Measurements from ENCODE around the gene IKZF1.

DNA sequence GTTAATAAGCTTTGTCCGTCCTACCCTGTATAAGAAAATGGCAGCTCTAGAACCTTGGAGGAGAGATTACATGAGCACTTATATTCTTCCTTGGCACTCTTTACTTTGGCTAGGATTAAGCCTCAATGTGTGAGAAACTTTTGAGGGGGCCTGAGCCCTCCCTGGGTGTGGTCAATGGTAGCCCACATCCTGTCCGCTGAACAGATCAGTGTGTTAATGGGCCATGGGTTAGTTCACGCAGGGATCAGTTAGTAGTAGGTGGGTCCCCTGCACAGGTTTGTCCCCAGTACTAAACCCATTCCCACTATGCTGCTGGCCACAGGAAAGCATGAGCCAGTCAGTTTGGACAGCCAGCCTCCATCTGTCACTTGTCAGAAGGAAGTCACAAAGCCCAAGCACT, 20.2 kb upstream of the IKZF1 start:
- TF ChIP-seq, protein P1, sequence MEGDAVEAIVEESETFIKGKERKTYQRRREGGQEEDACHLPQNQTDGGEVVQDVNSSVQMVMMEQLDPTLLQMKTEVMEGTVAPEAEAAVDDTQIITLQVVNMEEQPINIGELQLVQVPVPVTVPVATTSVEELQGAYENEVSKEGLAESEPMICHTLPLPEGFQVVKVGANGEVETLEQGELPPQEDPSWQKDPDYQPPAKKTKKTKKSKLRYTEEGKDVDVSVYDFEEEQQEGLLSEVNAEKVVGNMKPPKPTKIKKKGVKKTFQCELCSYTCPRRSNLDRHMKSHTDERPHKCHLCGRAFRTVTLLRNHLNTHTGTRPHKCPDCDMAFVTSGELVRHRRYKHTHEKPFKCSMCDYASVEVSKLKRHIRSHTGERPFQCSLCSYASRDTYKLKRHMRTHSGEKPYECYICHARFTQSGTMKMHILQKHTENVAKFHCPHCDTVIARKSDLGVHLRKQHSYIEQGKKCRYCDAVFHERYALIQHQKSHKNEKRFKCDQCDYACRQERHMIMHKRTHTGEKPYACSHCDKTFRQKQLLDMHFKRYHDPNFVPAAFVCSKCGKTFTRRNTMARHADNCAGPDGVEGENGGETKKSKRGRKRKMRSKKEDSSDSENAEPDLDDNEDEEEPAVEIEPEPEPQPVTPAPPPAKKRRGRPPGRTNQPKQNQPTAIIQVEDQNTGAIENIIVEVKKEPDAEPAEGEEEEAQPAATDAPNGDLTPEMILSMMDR (IDR thresholded peaks at IDR 0.05; ENCODE audit: low read depth, low read length): no peak
- TF ChIP-seq EZH2phosphoT487 (IDR thresholded peaks at IDR 0.05; ENCODE audit: low read depth): no peak

Measured in OCI-LY3 (cell line).